Mammary epithelial cell (primary cell): ENCODE data around the gene NOBOX.

Source experiments
- EZH2 ChIP-seq: IDR thresholded peaks from 2 replicates; pipeline ENCODE4 v1.6.1; 2012; ENCODE audit warnings: low read length, inconsistent platforms, borderline replicate concordance
- TF ChIP-seq, protein P1 (sequence below), 2 donors: IDR thresholded peaks in 1 of 2; conservative IDR thresholded peaks in 1 of 2; 2 replicates each; pipeline ENCODE4 v1.5.1; 2011 to 2012; ENCODE audit warnings: inconsistent platforms in 2 of 2, low read length in 2 of 2, mild to moderate bottlenecking in 2 of 2, control low read depth in 1 of 2, low read depth in 1 of 2; ENCODE audit not compliant: insufficient read depth in 1 of 2; ENCODE audit errors: extremely low read depth in 1 of 2

DNA sequence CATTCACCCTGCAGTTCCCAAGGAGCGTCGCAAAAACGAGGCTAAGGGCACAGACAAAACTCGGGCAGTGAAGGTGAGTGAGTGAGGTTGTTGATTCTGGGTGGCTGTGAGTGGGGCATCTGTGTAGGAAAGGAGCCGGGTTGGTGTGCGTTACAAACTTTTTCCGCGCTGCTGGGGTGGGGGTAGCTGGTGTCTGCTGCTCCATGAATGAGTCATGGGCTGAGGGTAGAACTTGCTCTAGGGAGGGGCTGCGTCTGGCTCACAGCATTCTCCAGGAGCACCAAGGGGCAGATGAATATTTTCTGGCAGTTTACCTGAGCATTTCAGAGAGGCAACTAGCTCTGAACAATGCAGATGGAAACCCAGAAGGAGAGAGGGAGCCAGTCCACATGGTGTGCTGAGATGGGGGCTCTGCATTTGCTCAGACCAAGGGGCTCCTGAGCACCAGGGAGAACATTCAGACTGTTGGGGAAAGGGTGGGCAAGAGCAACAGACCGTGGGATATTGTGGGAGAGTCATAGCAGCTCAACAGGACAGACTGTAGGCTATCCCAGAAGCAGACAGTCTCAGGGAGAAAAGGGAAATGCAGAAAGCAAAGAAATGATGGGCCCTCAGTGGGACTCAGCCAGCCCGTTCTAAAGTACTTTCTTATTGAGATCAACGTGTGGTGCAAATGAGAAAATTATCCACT is 18.8 kb downstream of the NOBOX start:
- no peak for TF ChIP-seq EZH2
- TF ChIP-seq, protein P1, sequence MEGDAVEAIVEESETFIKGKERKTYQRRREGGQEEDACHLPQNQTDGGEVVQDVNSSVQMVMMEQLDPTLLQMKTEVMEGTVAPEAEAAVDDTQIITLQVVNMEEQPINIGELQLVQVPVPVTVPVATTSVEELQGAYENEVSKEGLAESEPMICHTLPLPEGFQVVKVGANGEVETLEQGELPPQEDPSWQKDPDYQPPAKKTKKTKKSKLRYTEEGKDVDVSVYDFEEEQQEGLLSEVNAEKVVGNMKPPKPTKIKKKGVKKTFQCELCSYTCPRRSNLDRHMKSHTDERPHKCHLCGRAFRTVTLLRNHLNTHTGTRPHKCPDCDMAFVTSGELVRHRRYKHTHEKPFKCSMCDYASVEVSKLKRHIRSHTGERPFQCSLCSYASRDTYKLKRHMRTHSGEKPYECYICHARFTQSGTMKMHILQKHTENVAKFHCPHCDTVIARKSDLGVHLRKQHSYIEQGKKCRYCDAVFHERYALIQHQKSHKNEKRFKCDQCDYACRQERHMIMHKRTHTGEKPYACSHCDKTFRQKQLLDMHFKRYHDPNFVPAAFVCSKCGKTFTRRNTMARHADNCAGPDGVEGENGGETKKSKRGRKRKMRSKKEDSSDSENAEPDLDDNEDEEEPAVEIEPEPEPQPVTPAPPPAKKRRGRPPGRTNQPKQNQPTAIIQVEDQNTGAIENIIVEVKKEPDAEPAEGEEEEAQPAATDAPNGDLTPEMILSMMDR (conservative IDR thresholded peaks at IDR 0.05 in 1 of 2, IDR thresholded peaks at IDR 0.05 in 1 of 2; ENCODE audit: extremely low read depth in 1 of 2, insufficient read depth in 1 of 2, low read depth in 1 of 2, low read length in 2 of 2): no peak
